ENCODE measurements around the gene USH1C.

The USH1C gene

DNA sequence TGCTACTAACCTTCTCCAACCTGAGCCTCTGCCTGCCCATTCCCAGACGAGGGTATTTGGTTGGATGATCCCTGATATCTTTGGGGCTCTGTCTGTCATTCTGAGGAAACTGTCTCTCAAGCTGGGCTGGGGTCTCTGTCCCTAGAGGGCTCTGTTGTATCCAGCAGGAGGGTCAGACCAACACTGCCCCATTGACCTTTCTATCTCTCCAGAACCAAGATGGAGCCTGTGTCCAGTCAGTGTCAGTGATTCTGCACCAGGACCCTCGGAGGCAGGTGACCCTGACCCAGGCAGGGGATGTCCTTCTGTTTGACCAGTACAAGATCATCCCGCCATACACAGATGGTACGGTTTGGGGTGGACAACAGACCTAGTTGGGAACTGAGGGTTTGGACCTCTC lies 24.7 kb upstream of the USH1C start:
- DNase-seq = no peak

DNA sequence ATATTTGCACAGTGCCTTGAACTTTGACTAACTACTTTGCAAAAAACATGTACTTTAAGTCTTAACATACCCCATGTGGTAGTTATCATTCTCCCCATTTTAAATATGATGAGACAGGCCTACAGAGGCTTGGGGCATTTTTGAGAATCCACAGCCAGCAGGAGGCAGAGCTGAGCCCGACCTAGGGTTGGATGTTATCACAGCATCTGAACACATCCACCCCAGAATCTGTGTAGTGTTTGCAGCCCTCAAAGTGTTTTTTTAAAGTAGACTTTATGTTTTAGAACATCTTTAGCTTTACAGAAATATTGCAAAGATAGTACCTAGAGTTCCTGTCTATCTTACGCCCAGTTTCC lies 20.4 kb upstream of the USH1C start:
- no peak for DNase-seq

DNA sequence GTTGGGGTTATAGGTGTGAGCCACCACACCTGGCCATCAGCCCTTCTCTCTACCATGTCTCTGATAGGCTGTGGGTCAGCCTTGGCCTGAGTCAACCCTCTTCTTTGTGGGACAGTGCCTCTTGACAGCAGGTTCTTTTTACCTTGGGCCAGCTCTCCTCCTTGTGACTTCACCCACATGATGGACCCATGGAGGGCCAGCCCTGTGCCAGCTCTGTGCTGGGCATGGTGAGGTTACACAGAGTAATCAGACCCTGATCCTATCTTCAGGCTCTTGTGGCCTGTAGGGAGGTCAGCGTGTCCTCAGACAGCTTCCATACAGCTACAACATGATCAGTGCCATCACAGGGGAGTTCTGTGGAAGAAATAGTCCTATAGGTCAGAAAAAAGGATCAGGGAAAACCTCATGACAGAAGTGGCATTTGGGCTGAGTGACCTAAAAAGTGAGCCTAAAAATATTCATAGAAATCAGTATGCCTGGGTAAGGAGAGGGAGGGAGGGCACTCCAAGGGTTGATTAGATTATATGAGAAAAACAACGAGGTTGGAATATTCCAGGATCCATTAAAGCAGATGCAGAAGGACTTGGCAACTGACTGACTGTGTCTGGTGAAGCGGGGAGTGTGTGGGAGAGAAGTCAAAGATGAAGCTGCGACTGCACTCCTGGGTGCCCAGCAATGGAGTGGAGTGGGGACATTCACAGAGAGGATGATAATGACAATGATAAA lies 19.9 kb upstream of the USH1C start:
- no peak for DNase-seq

DNA sequence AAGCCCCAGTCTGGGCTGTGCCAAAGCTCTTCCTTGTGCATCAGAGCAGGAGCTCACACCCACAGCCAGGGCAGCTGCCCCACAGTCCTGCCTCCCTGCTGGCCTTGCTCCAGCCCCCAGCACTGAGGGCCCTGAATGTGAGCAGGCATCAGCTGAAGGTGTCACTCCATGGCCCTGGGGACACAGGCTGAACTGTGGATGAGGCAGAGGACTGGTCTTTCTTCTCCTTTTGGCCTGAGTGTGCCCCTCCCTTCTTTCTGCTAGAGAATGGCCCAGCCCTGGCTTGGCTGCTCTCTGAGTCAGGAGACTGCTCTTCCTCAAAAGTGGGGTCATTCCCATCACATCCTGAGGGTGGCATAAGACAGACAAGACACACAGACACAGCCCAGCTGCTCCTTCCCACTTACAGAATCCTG lies 19.0 kb upstream of the USH1C start:
- no peak for DNase-seq

DNA sequence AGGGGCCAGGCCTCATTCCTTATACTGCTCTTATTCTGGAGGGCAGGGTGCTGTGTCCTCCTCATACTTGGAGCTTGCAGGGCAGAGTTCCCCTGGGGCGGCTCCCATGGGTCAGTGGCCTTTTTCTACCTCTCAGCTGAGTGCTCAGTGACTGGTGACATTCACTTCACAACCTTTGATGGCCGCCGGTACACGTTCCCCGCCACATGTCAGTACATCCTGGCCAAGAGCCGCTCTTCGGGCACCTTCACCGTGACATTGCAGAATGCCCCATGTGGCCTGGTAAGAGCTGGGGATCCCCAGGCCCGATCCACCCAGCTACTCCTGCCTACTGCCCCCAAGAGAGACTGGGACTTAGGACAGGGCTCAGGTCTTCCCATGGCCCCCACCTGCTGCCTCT lies 17.3 kb upstream of the USH1C start:
- no peak for DNase-seq

DNA sequence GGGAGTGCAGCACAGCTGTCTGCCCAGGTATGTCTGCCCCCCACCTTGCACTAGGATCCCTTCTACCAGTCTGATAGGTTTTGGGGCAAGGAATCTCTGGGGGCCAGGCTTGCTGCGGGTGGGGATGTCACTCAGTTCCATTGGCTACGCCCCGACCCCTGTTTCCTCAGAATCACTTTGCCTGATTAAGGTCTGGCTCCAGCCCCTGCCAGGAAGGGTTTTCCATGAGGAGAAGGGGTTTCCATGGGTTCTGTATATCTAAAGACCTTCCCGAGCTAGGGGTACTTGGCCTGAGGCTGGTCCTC lies 16.8 kb upstream of the USH1C start:
- no peak for DNase-seq

DNA sequence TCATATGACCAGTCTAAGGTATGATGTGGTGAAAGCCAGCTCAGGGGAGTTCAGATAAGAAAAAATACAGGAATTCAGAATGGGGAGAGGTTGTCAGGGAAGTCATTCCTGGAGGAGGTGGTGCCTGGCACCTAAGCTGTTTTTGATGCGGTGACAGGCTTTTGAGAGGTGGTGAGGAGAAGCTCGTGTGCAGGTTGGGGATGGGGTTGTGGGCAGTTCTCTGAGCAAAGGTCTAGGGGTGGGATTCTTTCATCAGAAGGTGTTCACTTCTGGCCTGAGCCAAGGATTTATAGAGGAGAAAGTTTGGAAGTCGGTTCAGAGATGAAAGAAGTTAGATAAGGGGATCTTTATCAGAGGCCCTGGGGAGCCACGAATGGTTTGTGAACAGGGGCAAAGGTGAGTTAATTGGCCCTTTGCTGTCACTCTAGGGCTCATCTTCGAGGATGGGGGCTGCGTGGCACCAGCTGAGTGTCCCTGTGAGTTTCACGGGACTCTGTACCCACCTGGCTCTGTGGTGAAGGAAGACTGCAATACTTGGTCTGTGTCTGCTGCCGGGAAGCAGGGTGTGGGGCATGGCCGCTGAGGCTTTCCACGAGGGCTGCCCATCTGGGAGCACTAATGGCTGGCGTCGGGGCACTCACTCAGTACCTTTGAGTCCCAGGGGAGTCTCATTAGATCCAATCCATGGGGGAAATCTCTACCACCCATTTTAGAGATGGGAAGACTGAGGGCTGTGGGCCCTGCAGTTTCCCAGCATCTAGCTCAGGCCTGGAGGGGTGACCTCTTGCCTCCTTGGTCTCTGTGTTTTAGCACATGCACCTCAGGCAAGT lies 16.3 kb upstream of the USH1C start:
- no peak for DNase-seq

DNA sequence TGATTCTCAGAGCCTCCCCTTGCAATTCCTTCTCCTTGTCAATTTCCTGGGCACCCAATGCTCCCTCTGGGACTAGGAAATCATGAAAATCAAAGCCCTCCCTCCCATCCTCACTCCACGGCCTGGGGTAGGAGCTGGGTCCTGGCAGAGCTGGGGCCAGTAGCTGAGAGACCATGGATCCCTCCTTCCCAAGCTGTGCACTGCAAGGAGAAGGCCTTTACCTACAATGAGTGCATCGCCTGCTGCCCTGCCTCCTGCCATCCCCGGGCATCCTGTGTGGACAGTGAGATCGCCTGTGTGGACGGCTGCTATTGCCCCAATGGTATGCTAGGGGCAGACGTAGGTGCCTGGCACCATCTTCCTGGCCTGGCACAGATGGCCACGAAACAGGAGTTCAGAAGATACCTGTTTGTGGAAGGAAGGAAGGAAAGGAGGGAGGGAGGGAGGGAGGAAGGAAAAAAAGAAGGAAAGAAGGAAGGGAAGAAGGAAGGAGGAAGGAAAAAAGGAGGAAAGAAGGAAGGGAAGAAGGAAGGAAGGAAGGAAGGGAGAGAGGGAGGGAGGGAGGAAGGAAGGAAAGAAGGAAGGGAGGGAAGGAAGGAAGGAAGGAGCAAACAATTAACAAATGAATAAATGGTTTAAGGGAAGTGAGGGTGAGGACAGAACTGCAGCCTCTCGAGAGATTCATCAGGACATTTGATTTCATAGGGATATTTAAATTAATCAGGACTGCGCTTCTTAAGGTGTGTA lies 15.3 kb upstream of the USH1C start:
- DNase-seq = no peak

DNA sequence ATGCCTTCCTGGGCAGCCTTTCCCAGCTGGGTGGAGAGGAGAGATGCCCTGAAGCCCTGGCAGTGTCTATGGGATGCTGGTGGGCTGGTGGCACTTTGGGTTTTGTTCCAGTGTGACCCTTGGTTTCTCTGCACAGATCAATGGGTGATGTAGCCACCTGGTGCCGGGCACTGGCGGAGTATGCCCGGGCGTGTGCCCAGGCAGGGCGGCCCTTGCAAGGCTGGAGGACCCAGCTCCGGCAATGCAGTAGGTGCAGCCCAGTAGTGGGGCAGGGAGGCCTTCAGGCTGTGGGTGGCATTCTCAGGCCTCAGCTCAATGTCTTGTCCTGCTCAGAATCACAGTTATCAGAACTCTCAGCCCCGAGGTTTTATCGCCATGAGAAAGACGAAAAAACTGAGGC lies 14.7 kb upstream of the USH1C start:
- DNase-seq = no peak

DNA sequence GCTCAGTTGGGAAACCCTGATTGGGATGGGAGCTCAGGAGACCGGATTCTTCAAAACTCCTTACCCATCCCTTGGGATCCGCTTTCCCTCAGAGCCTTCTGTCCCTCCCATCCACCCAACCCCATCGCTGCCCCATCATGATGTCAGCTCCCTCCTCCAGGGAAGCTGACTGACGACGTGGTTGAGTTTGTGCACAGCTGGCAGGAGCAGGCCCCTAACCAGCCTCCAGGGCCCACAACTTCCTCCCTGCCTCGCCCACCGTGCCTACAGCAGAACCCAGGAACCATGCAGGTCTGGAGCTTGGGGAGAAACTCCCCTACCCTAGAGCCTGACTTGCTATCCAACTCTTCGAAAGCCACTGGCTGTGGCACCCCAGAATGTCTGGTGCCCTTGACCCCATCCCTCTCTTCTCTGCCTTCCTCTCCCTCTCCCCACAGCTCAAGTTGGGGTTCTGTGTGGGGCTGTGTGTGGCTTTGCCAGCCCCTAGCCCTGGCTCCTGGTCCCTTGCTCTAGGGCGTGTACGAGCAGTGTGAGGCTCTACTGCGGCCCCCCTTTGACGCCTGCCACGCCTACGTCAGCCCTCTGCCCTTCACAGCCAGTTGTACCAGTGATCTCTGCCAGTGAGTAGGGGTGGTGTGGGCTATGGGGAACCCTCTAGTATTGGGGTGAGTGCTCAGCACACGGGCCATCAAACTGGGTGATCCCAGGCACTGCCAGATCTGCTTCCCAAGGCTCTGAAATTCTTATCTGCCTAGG lies 14.0 kb upstream of the USH1C start:
- no peak for DNase-seq

DNA sequence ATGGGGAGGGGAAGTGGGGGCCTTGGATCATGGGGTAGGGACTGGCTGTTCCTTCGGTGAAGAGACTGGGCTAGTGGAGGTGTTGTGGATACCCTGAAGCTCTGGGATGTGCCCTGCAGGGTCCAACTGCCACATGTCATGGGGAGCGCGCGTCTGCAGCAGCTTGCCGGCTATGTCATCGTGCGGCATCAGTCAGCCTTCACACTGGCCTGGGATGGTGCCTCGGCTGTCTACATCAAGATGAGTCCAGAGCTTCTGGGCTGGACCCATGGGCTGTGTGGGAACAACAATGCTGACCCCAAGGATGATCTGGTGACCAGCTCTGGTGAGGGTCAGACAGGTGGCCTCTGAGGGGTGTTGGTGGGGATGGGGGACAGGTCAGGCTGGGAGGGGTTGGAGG lies 12.8 kb upstream of the USH1C start:
- no peak for DNase-seq

DNA sequence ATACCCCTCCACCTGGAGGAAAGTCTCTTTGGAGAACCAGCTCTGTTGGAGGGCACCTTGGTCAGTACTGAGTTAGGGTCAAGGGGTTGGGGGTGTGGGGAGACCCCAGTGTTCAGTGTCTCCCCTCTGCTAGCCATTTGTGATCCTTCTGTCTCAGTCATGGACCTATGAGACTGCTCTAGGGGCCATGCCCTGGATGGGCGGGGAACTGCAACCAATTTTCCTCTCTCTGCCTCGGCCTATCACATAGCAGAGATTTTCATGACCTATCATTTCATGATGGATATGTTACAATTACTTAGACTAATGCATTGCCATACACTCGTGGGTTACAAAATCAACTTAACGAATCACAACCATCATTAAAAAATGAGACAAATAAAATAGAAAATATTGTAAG lies 10.3 kb upstream of the USH1C start:
- no peak for DNase-seq

DNA sequence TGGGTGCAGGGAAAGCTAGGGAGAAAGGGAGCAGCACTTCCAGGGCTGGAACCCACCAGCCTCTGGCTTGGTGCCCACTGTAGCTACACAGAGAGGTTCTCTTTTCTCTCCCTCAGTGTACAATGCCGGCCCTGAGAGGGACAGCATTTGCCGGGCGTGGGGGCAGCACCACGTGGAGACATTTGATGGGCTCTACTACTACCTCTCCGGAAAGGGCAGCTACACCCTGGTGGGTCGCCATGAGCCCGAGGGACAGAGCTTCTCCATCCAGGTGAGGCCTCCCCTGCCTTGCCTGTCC lies 9.0 kb upstream of the USH1C start:
- no peak for DNase-seq

DNA sequence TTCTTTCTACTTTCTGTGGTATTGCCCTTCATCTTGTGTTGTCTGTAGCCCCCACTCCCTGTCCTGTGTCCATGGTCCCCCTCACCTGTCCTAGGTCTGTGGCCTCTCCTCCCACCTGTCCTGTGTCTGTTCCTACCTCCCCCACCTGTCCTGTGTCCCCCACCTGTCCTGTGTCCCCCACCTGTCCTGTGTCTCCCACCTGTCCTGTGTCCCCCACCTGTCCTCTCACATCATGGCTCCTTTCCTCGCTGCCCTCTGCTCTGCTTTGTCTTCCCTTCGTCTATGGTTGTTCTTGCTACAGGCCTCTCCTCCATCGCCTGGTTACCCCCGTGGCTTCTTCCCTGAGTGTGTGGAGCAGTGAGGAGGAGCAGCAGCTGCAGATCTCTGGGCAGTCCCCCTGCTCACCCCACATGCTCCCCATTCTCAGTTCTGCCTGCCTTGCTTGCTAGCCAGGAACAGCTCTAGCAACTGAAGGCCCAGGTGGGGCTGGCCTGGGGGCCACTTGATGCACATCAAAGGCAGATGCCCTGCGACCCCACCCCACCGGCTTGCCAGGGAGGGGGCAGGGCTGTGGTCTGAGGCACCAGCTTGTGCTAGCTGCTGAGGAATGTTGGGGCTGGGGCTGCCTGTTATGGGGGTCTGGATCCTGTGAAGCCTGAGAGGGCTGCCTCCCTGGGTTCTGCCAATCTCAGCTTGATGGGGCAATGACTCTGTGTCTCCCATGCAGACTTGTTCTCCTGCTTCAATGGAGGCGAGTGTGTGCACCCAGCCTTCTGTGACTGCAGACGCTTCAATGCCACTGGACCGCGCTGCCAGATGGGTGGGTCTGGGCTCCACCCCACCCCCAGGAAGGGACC lies 8.4 kb upstream of the USH1C start:
- no peak for DNase-seq

DNA sequence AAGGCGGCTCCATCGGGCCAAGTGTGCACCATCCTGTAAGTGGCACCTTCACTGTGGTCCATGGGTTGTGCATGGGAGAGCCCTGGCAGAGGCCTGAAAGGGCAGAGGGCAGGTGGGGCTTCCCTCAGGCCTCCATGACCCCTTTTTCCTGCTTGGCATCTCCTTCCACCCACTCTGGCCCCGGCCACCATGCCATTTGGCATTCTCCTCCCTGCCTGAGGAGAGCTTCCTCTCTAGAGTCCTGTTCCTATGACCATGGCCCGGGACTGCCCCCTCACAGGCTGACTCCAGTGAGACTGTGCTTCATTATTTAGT lies 7.8 kb upstream of the USH1C start:
- no peak for DNase-seq

DNA sequence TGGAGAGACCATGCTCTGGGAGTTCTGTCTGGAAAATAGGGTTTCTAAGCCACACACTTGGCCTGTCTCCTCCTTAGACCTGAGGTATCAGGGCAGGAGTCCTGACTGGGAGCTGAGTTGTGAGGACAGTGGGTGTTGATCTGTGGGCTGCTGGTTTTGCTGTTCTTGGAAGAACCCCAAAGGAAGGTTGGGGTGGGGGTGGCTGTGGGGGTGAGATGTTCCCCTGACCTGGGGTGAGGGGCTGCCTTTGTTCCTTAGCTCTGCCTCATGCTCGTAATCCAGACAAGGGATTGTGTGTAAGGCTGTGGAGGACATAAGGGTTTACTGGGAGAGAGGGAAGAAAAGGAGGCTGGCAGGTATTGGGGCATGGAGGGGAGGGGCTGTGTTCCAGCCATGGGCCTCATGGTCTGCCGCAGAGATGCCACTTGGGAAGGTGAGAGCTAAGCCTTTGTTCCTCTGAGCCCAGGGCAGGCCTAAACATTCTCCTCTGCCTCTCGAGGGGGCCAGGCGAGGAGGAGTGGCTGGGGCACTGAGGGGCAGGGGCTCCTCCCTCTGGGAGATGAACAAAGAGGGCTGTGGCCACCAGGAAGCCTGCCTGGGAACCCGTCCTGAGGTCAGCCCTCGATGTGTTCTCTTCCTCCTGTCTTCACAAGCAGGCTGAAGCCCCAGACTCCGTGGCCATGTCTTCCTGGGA lies 7.3 kb upstream of the USH1C start:
- no peak for DNase-seq

DNA sequence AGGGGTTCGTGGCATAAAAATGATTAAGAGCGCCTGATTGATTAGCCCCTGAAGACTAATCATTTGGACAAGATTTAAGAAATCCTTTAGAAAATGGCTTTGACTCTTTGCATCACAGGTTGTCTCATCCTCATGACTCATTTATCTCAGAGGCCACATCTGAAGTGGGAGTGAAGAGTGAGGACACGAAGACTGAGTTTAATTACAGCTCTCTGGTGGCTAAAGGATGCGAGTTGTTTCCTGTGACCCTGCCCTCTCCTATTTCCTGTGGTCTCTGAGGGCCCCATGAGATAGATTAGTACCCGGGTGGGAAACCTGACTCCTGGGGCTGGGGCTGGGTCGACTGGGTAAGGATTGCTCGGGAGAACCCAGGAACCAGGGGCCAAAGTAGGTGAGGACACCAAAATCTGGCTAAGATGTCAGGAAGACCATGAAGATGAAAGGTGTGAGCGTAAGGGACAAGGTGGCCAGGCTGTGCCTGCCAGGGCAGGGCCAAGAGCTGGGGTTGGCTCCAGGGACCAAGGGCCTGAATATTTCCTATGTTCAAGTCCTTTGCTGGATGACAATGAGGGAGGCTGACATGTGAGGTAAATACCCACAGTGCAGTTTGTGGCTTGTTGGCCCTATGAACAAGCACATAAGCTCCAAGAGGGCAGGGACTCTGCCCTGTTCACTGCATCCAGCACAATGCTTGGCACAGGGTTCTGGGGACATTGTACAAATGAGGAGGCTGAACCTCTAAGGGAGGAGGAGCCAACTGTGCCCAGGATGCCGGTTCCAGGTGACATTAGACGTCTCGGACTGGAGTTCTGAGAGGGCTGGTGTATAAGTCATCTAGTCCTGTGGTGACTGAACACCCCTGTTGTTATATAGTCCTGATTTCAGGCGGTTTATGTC lies 6.5 kb upstream of the USH1C start:
- no peak for DNase-seq

DNA sequence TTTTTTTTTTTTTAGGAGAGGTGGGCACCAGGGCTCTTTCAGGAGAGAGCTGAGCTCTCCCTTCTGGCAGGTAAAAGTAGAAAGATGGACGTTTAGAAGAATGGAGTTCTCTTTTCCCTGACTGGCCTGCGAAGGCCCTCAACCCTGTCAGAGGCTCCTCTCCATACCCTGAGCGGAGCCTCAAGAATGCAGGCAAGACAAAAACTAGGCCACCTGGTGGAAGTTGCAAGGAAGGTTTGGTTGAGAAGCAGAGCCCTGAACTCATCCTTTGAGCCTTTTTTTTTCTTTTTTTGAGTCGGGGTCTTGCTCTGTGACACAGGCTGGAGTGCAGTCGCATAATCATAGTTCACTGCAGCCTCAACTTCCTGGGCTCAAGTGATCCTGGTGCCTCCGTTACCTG lies 4.2 kb upstream of the USH1C start:
- no peak for DNase-seq

DNA sequence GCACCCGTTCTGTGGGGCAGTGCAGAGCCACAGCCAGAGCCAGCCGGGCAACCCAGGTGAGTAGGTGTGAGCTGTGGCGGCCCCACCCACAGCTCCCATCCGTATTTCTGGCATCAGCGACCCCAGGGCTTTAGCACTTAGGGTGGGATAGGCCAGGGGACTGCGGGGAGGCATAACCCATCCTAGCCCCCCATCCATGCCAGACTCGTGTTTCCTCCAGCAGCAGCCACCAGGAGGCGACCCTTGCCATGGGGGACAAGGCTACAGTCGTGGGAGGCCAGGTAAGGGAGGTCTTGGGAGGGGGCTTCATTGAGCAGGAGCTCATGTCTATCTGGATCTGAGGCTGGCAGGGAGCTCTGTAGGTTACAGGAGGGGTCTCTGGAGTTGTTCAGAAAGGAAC lies 3.7 kb upstream of the USH1C start:
- no peak for DNase-seq

DNA sequence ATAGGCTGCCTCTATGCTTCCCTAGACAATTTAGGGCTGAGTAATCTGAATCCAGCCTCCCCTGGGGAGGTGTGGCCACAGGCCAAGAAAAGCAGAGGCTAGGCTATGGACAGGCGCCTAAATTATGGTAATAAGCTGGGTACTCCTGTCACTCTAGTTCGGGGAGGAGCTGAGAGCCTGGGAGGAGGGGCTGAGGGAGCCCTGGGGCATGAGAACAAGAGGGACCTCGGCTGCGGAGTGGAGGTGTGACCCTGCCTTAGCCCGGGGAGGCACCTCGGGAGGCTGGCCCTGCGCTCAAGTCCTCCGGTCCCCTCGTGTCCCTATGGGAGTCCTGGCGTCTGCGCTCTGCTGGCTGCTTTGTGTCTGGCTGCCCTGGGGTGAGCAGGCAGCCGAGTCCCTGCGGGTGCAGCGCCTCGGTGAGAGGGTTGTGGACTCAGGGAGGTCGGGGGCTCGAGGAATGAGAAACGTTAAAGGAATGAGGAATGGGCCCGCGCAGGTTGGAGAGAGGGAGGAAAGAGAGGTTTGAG lies 2.9 kb upstream of the USH1C start, which contains the start of gene OTOG:
Gene OTOG (plus strand): TSS at position 209 of the 527 bp plus-strand sequence. CDS start 114 bp downstream, at position 323.
- no peak for DNase-seq

DNA sequence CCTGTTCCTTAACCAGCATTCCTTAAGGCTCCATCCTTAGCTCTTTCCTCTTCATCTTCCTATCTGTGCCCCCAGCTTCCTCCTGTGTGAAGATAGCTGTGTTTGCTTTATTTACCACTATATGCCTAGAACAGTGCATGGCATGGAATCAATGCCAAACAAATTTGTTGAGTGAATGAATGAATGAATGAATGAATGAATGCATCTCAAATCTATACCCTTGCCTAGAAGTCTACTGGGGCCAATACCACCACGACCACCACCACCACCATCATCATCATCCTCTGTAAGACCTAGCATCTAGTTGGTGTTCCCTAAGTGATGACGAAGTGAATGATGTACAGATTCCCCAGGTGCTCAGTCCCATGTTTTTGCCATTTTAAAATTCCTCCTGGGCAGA lies 2.0 kb upstream of the USH1C start:
- DNase-seq = no peak

Measured in NCI-H1417 treated with DMSO at 0.1 percent for 48 hours (cell line).